WTC11 (cell line): ENCODE measurements around the gene TCEANC. TPM values are rescaled to one million over a fixed set of nuclear protein-coding genes. Genes with fewer than 3 reads are reported as not detected.

Experiments used
- ATAC-seq: fragments of 200-7000 bp; cut with Tn5 transposase; 2 replicates; pipeline ENCODE4 v1.10.0; 2021; ENCODE audit warnings: mild to moderate bottlenecking, moderate library complexity
- CTCF ChIA-PET: fragments of 300-600 bp; sonication (Branson Sonifier 250); formaldehyde crosslinking; loops from one replicate; lab custom pipeline; 2021; ENCODE audit warnings: antibody characterized with exemption; lab: Charles Lee
- POLR2A ChIA-PET: fragments of 350-600 bp; sonication (Branson Sonifier 250); formaldehyde crosslinking; loops from one replicate; lab custom pipeline; 2021; ENCODE audit warnings: antibody characterized with exemption; lab: Charles Lee
- DNase-seq: peaks from one replicate; pipeline ENCODE4 v3.0.0; 2021; ENCODE audit warnings: low spot score
- H3K27ac Mint-ChIP-seq: 2 replicates; pipeline ENCODE4 v1.8.0; 2021; ENCODE audit warnings: mixed read lengths
- H3K27me3 Mint-ChIP-seq: 2 replicates; pipeline ENCODE4 v1.8.0; 2021; ENCODE audit warnings: low read depth, mild to moderate bottlenecking, moderate library complexity, mixed read lengths
- H3K36me3 Mint-ChIP-seq: 2 replicates; pipeline ENCODE4 v1.8.0; 2021; ENCODE audit warnings: mixed read lengths
- H3K4me1 Mint-ChIP-seq: 2 replicates; pipeline ENCODE4 v1.8.0; 2022; ENCODE audit warnings: mixed read lengths
- H3K4me3 Mint-ChIP-seq: 2 replicates; pipeline ENCODE4 v1.8.0; 2021; ENCODE audit warnings: mild to moderate bottlenecking, moderate library complexity, mixed read lengths
- H3K9me3 Mint-ChIP-seq: 2 replicates; pipeline ENCODE4 v1.8.0; 2021; ENCODE audit warnings: mixed read lengths
- FOXJ3 ChIP-seq: sonication (generic); formaldehyde crosslinking; IDR thresholded peaks from 2 replicates; pipeline ENCODE4 v1.9.0; 2021; ENCODE audit warnings: missing genetic modification reagents, mild to moderate bottlenecking, borderline replicate concordance
- GRHL2 ChIP-seq: fragments of 250-450 bp; sonication (Bioruptor Pico); IDR thresholded peaks from 2 replicates; pipeline ENCODE4 v1.8.0; 2022; ENCODE audit warnings: mild to moderate bottlenecking, moderate library complexity; ENCODE audit not compliant: insufficient replicate concordance, severe bottlenecking
- IRF2 ChIP-seq: sonication (generic); formaldehyde crosslinking; IDR thresholded peaks from 2 replicates; pipeline ENCODE4 v1.8.0; 2022; ENCODE audit warnings: low read depth, missing genetic modification reagents, borderline replicate concordance
- NFATC4 ChIP-seq: fragments of 250-450 bp; sonication (Bioruptor Pico); IDR thresholded peaks from 2 replicates; pipeline ENCODE4 v1.9.0; 2021; ENCODE audit warnings: mild to moderate bottlenecking
- NR2C2 ChIP-seq: sonication (generic); formaldehyde crosslinking; IDR thresholded peaks from 2 replicates; pipeline ENCODE4 v1.8.0; 2022; ENCODE audit warnings: mild to moderate bottlenecking, missing genetic modification reagents
- RORB ChIP-seq: fragments of 250-450 bp; sonication (Bioruptor Pico); IDR thresholded peaks from 2 replicates; pipeline ENCODE4 v1.9.0; 2021; ENCODE audit warnings: mild to moderate bottlenecking
- SMAD4 ChIP-seq: sonication (generic); formaldehyde crosslinking; IDR thresholded peaks from 2 replicates; pipeline ENCODE4 v1.8.0; 2022; ENCODE audit warnings: mild to moderate bottlenecking, missing genetic modification reagents
- SOX15 ChIP-seq: fragments of 250-450 bp; sonication (Bioruptor Pico); IDR thresholded peaks from 2 replicates; pipeline ENCODE4 v1.9.0; 2021; ENCODE audit warnings: mild to moderate bottlenecking
- TEAD1 ChIP-seq: sonication (generic); formaldehyde crosslinking; IDR thresholded peaks from 2 replicates; pipeline ENCODE4 v1.8.0; 2022; ENCODE audit warnings: mild to moderate bottlenecking, missing genetic modification reagents
- ZNF232 ChIP-seq: sonication (generic); formaldehyde crosslinking; IDR thresholded peaks from 2 replicates; pipeline ENCODE4 v1.8.0; 2022; ENCODE audit warnings: mild to moderate bottlenecking, missing genetic modification reagents
- total RNA-seq: library from RNA; stranded (reverse); gene quantifications from 3 replicates; pipeline ENCODE4 v1.2.3, GENCODE V29; 2021
- TF ChIP-seq, protein P1 (sequence below): sonication (generic); formaldehyde crosslinking; IDR thresholded peaks from 2 replicates; pipeline ENCODE4 v1.8.1; 2023; ENCODE audit warnings: mild to moderate bottlenecking, missing genetic modification reagents, moderate library complexity
- TF ChIP-seq, protein P2 (sequence below): sonication (generic); formaldehyde crosslinking; IDR thresholded peaks from 2 replicates; pipeline ENCODE4 v1.8.0; 2022; ENCODE audit warnings: mild to moderate bottlenecking, missing genetic modification reagents
- TF ChIP-seq, protein P3 (sequence below): fragments of 250-450 bp; sonication (Bioruptor Pico); IDR thresholded peaks from 2 replicates; pipeline ENCODE4 v1.9.0; 2021; ENCODE audit warnings: moderate library complexity, mild to moderate bottlenecking, inconsistent platforms, borderline replicate concordance
- TF ChIP-seq, protein P4 (sequence below): sonication (generic); formaldehyde crosslinking; IDR thresholded peaks from 2 replicates; pipeline ENCODE4 v1.8.1; 2023; ENCODE audit warnings: mild to moderate bottlenecking, missing genetic modification reagents
- TF ChIP-seq, protein P5 (sequence below): sonication (generic); formaldehyde crosslinking; IDR thresholded peaks from 2 replicates; pipeline ENCODE4 v1.8.0; 2022; ENCODE audit warnings: mild to moderate bottlenecking, missing genetic modification reagents
- TF ChIP-seq, protein P6 (sequence below): sonication (generic); formaldehyde crosslinking; IDR thresholded peaks from 2 replicates; pipeline ENCODE4 v1.8.1; 2022; ENCODE audit warnings: low read depth, mild to moderate bottlenecking, moderate library complexity, missing genetic modification reagents, borderline replicate concordance
- TF ChIP-seq, protein P7 (sequence below): sonication (generic); formaldehyde crosslinking; IDR thresholded peaks from 2 replicates; pipeline ENCODE4 v1.8.1; 2023; ENCODE audit warnings: mild to moderate bottlenecking, missing genetic modification reagents
- TF ChIP-seq, protein P8 (sequence below): fragments of 250-450 bp; sonication (Bioruptor Pico); IDR thresholded peaks from 2 replicates; pipeline ENCODE4 v1.9.0; 2021; ENCODE audit warnings: mild to moderate bottlenecking

TCEANC gene
- total RNA-seq, 1 experiment from 2014 or later = 2.0 TPM

DNA sequence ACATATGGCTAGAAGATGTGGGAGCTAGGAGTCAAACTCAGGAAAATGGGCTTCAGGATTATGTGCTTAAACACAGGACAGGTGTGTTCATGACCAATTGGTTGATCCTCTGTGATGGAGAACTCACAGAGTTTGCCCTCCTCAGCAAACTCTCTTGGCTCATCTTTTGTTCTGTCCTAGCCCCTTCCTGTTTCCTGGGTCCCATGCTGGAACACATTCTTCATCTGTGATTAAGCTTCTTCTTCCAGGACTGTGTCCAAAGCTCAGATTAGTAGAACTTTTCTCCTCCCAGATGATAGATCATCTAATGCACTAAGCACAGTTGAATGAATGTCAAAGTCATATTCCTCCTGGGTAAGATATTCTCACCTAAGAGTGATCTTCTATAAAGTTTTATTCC is 38.8 kb upstream of the TCEANC start:
- TF ChIP-seq, protein P1, sequence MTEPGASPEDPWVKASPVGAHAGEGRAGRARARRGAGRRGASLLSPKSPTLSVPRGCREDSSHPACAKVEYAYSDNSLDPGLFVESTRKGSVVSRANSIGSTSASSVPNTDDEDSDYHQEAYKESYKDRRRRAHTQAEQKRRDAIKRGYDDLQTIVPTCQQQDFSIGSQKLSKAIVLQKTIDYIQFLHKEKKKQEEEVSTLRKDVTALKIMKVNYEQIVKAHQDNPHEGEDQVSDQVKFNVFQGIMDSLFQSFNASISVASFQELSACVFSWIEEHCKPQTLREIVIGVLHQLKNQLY = no peak
- no peak for TF ChIP-seq NFATC4 (CRISPR knock-in tag)
- TF ChIP-seq, protein P2, sequence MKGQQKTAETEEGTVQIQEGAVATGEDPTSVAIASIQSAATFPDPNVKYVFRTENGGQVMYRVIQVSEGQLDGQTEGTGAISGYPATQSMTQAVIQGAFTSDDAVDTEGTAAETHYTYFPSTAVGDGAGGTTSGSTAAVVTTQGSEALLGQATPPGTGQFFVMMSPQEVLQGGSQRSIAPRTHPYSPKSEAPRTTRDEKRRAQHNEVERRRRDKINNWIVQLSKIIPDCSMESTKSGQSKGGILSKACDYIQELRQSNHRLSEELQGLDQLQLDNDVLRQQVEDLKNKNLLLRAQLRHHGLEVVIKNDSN = no peak
- no peak for TF ChIP-seq IRF2
- TF ChIP-seq SOX15 (CRISPR knock-in tag) = no peak
- TF ChIP-seq TEAD1 = no peak
- TF ChIP-seq GRHL2 (CRISPR knock-in tag) = no peak
- TF ChIP-seq, protein P3, sequence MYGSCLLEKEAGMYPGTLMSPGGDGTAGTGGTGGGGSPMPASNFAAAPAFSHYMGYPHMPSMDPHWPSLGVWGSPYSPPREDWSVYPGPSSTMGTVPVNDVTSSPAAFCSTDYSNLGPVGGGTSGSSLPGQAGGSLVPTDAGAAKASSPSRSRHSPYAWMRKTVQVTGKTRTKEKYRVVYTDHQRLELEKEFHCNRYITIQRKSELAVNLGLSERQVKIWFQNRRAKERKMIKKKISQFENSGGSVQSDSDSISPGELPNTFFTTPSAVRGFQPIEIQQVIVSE (CRISPR knock-in tag) = no peak
- no peak for TF ChIP-seq FOXJ3 (CRISPR knock-in tag)
- TF ChIP-seq SMAD4 (CRISPR knock-in tag) = no peak
- TF ChIP-seq, protein P4, sequence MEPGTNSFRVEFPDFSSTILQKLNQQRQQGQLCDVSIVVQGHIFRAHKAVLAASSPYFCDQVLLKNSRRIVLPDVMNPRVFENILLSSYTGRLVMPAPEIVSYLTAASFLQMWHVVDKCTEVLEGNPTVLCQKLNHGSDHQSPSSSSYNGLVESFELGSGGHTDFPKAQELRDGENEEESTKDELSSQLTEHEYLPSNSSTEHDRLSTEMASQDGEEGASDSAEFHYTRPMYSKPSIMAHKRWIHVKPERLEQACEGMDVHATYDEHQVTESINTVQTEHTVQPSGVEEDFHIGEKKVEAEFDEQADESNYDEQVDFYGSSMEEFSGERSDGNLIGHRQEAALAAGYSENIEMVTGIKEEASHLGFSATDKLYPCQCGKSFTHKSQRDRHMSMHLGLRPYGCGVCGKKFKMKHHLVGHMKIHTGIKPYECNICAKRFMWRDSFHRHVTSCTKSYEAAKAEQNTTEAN (CRISPR knock-in tag) = no peak
- TF ChIP-seq NR2C2 = no peak
- TF ChIP-seq, protein P5, sequence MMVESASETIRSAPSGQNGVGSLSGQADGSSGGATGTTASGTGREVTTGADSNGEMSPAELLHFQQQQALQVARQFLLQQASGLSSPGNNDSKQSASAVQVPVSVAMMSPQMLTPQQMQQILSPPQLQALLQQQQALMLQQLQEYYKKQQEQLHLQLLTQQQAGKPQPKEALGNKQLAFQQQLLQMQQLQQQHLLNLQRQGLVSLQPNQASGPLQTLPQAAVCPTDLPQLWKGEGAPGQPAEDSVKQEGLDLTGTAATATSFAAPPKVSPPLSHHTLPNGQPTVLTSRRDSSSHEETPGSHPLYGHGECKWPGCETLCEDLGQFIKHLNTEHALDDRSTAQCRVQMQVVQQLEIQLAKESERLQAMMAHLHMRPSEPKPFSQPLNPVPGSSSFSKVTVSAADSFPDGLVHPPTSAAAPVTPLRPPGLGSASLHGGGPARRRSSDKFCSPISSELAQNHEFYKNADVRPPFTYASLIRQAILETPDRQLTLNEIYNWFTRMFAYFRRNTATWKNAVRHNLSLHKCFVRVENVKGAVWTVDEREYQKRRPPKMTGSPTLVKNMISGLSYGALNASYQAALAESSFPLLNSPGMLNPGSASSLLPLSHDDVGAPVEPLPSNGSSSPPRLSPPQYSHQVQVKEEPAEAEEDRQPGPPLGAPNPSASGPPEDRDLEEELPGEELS (CRISPR knock-in tag) = no peak
- no peak for TF ChIP-seq ZNF232 (CRISPR knock-in tag)
- TF ChIP-seq, protein P6, sequence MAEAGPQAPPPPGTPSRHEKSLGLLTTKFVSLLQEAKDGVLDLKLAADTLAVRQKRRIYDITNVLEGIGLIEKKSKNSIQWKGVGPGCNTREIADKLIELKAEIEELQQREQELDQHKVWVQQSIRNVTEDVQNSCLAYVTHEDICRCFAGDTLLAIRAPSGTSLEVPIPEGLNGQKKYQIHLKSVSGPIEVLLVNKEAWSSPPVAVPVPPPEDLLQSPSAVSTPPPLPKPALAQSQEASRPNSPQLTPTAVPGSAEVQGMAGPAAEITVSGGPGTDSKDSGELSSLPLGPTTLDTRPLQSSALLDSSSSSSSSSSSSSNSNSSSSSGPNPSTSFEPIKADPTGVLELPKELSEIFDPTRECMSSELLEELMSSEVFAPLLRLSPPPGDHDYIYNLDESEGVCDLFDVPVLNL = no peak
- TF ChIP-seq, protein P7, sequence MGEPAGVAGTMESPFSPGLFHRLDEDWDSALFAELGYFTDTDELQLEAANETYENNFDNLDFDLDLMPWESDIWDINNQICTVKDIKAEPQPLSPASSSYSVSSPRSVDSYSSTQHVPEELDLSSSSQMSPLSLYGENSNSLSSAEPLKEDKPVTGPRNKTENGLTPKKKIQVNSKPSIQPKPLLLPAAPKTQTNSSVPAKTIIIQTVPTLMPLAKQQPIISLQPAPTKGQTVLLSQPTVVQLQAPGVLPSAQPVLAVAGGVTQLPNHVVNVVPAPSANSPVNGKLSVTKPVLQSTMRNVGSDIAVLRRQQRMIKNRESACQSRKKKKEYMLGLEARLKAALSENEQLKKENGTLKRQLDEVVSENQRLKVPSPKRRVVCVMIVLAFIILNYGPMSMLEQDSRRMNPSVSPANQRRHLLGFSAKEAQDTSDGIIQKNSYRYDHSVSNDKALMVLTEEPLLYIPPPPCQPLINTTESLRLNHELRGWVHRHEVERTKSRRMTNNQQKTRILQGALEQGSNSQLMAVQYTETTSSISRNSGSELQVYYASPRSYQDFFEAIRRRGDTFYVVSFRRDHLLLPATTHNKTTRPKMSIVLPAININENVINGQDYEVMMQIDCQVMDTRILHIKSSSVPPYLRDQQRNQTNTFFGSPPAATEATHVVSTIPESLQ (CRISPR knock-in tag) = no peak
- no peak for TF ChIP-seq RORB (CRISPR knock-in tag)
- TF ChIP-seq, protein P8, sequence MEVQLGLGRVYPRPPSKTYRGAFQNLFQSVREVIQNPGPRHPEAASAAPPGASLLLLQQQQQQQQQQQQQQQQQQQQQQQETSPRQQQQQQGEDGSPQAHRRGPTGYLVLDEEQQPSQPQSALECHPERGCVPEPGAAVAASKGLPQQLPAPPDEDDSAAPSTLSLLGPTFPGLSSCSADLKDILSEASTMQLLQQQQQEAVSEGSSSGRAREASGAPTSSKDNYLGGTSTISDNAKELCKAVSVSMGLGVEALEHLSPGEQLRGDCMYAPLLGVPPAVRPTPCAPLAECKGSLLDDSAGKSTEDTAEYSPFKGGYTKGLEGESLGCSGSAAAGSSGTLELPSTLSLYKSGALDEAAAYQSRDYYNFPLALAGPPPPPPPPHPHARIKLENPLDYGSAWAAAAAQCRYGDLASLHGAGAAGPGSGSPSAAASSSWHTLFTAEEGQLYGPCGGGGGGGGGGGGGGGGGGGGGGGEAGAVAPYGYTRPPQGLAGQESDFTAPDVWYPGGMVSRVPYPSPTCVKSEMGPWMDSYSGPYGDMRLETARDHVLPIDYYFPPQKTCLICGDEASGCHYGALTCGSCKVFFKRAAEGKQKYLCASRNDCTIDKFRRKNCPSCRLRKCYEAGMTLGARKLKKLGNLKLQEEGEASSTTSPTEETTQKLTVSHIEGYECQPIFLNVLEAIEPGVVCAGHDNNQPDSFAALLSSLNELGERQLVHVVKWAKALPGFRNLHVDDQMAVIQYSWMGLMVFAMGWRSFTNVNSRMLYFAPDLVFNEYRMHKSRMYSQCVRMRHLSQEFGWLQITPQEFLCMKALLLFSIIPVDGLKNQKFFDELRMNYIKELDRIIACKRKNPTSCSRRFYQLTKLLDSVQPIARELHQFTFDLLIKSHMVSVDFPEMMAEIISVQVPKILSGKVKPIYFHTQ (CRISPR knock-in tag) = no peak
- CTCF ChIA-PET = interaction anchor here (1.3 kb wide), 1 partner anchor 14 kb away, joined by 4 read pairs; no protein-coding TSS in a partner anchor
- no peaks in the 10 kb centered on the region; the same call in 1 of the 2 replicates for H3K36me3 Mint-ChIP-seq
- no peak overlapping the region for H3K4me3 Mint-ChIP-seq
- H3K27ac Mint-ChIP-seq = no peak overlapping the region
- ATAC-seq (no peak), DNase-seq (no peak)
- H3K9me3 Mint-ChIP-seq = 0 out of 2 replicates have a peak, but pooled peaks cover 3% of the 10 kb centered on the region
- 0 out of 2 replicates have a peak, but pooled peaks cover 3% of the 10 kb centered on the region for H3K4me1 Mint-ChIP-seq
- POLR2A ChIA-PET = no interaction called here
- H3K27me3 Mint-ChIP-seq = peaks cover 8% of the 10 kb centered on the region
